Right forelimb (tissue), 1 donor: Measurements from ENCODE around the gene SBNO1.

Experiments used
- DNase-seq: peaks from one replicate; pipeline ENCODE4 v3.0.0-alpha.2; 2018

SBNO1 gene

DNA sequence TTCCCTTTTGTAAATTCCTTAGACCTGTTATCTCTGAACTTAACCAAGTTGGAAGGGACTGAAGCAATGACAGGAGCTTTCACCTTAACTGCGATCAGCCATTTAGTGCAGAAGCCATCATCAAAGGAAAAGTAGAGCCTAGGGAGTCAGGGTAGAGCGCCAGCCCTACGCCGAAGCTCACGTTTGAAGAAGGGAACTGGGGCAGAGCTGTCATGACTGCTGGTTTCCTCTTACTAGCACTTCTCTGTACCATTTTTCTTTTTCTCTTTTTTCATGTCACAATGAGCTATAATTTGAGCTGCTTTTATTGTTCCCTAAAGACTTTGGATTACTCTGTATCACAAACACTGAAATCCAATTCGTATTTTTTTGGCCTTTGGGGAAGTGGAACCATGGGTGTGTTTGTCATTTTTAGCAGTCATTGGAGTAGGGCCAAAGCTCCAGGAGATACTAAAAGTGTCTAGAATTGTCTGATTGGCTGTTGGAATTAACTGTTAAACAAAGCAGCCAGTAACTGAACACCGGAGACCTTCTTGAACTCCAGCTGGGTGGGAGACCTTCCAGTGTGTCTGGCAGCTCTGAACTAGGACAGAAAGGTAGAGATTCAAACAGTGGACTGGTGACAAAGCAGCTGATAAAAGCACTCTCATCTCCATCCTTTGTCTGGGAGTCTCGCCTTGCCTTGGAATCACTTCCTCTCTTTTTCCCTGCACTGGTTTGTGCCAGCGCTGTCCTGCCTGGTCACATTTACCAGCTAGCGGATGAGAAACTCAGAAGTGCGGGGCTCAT, 122.3 kb downstream of the SBNO1 start:
- no peak for DNase-seq
